Measurements from ENCODE around the gene TDRD1. TPM values are rescaled to one million over a fixed set of nuclear protein-coding genes. Genes with fewer than 3 reads are reported as not detected.

Gene TDRD1
- total RNA-seq, 2 donors from 2014 or later: 0.20 to 0.31 TPM

GRCh38 chr10:114245121-114245791 lies 66.1 kb downstream of the TDRD1 start:
- DNase-seq (ENCODE audit: low spot score in 2 of 2) (no peak), ATAC-seq (no peak)
- H3K36me3 Mint-ChIP-seq: no peaks in the 10 kb centered on the region
- no peak overlapping the region for H3K27ac Mint-ChIP-seq
- H3K9me3 Mint-ChIP-seq: no peaks in the 10 kb centered on the region

DNA sequence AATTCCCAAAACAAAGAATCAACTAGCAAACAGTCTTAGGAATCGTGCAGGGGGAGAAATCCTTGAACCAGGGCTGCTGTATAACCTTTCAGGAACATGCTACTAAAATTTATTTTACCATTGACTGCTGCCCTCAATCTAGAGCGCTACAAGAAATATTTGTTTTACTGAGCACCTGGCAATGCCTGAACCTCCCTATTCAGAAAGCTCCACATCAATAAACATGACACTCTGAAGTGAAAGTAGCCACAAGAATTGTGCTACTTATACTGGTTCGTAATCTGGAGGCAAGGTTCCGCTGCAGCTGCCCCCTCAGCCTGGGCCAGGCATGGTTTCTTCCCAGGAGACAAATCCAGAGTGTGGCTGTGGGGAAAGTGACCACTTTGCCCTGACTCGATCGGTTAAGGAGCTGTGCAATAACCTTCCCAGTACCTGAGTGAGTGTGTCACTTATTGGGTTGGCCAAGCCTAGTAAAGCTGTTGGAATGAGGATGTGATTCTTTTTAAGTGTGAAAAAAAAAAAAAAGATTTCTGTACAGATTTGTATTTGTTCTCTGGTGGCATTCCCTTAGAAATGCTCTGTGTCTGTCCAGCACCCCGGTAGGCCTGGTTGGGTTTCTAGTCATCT lies 67.6 kb downstream of the TDRD1 start:
- no peak for ATAC-seq
- Mint-ChIP-seq H3K36me3 (no peaks in the 10 kb centered on the region), H3K27ac (no peak overlapping the region), H3K9me3 (no peaks in the 10 kb centered on the region)
- DNase-seq (ENCODE audit: low spot score in 2 of 2): no peak

- no peaks in the 10 kb centered on the region for H3K9me3 Mint-ChIP-seq
- DNase-seq (ENCODE audit: low spot score in 2 of 2) (no peak), ATAC-seq (no peak)
- peak overlapping the region in 1 of 2 donors; percentile 16 for H3K27ac Mint-ChIP-seq
- no peaks in the 10 kb centered on the region for H3K36me3 Mint-ChIP-seq
Measured at GRCh38 chr10:114250236-114250635, 71.1 kb downstream of the TDRD1 start.

GRCh38 chr10:114250716-114251115 lies 71.6 kb downstream of the TDRD1 start:
- DNase-seq (ENCODE audit: low spot score in 2 of 2): no peak
- H3K27ac Mint-ChIP-seq: no peak overlapping the region
- no peaks in the 10 kb centered on the region for H3K36me3 Mint-ChIP-seq
- no peaks in the 10 kb centered on the region for H3K9me3 Mint-ChIP-seq
- ATAC-seq: no peak

DNA sequence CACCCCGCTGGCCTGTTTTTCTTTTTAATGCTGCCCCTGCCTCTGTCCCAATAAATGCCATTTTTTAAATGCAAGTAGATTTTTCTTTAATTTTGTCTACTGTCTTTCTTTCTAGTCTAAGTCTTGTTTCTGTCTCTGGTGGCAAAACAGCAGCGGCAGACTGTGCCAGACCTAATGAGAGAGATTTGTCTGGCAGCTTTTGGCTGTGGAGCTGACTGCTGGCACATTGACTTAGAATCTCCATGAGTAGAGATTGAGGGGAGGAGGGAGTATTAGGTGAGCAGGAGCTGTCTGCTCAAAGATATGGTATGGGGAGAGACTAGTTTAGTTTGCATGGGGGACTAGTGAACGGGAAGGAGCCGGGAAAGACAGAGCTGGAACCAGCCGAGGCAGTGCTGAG lies 72.9 kb downstream of the TDRD1 start:
- H3K9me3 Mint-ChIP-seq: no peaks in the 10 kb centered on the region
- ATAC-seq: peak in 1 of 2 donors; percentile 13
- no peaks in the 10 kb centered on the region for H3K36me3 Mint-ChIP-seq
- DNase-seq (ENCODE audit: low spot score in 2 of 2): no peak
- H3K27ac Mint-ChIP-seq: no peak overlapping the region

- Mint-ChIP-seq H3K9me3 (no peaks in the 10 kb centered on the region), H3K27ac (no peak overlapping the region), H3K36me3 (no peaks in the 10 kb centered on the region)
- DNase-seq (ENCODE audit: low spot score in 2 of 2) (no peak), ATAC-seq (peak in 1 of 2 donors; percentile 67)
Measured at GRCh38 chr10:114252883-114253282, 73.7 kb downstream of the TDRD1 start.

DNA sequence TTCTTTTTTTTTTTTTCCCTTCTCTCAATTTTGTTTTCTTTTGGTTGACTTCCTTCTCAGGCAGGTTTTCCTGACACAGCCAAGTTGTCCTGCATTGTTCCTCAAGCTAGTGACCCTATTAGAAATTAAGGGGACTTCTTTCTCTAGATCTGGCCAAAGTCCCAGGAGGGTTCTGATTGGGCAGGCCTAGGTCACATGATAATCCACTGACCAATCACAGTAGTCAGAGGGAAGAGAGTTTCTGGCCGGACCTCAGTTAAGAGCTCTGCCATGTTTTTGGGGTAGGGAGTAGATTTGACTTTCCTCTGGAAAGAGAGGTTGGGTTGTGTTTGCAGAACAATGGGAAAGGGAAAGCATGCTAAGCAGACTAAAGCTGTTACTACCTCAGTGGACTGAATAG lies 76.1 kb downstream of the TDRD1 start:
- Mint-ChIP-seq H3K9me3 (no peaks in the 10 kb centered on the region), H3K27ac (no peak overlapping the region), H3K36me3 (no peaks in the 10 kb centered on the region)
- DNase-seq (ENCODE audit: low spot score in 2 of 2) (no peak), ATAC-seq (no peak)

- H3K36me3 Mint-ChIP-seq: no peaks in the 10 kb centered on the region
- no peak for ATAC-seq
- no peaks in the 10 kb centered on the region for H3K9me3 Mint-ChIP-seq
- no peak overlapping the region for H3K27ac Mint-ChIP-seq
- DNase-seq (ENCODE audit: low spot score in 2 of 2): no peak
Measured at GRCh38 chr10:114256008-114256765, 77.0 kb downstream of the TDRD1 start.

- Mint-ChIP-seq H3K9me3 (no peaks in the 10 kb centered on the region), H3K36me3 (no peaks in the 10 kb centered on the region), H3K27ac (no peak overlapping the region)
- DNase-seq (ENCODE audit: low spot score in 2 of 2) (no peak), ATAC-seq (no peak)
Measured at GRCh38 chr10:114256822-114257221, 77.7 kb downstream of the TDRD1 start.

- H3K9me3 Mint-ChIP-seq: no peaks in the 10 kb centered on the region
Measured at GRCh38 chr10:114257498-114257897, 78.3 kb downstream of the TDRD1 start.

DNA sequence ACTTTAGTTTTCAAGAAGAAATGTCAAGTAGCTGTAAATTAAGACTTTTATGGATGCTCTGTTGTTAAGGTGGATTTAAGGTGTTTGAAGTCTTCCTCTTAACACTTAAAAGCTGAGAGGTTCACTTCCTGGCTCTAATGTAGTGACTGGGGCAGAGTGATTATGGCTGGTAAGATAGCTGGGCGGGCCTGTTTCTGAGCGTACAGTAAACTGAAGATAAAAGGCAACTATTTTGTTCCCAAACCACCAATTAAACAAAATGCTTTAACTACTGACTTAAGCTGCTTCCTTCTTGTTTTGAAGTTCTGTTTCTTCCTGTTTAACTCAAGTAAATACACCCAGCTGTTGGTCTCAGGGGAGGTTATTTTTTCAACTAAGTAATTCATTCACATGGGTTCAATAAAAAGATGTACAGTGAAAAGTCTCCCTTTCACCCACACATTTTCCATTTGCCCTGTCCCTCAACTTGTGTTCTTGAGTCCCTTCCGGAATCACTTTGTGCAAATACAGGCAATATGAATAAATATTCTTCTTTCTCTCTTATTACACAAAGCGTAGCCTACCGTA lies 79.2 kb downstream of the TDRD1 start:
- no peaks in the 10 kb centered on the region for H3K36me3 Mint-ChIP-seq
- no peak for DNase-seq (ENCODE audit: low spot score in 2 of 2)
- H3K27ac Mint-ChIP-seq: no peak overlapping the region
- no peaks in the 10 kb centered on the region for H3K9me3 Mint-ChIP-seq
- ATAC-seq: no peak

More at GRCh38 chr10:114257498-114257897, 78.3 kb downstream of the TDRD1 start:
- Mint-ChIP-seq H3K36me3 (no peaks in the 10 kb centered on the region), H3K27ac (no peak overlapping the region)
- DNase-seq (ENCODE audit: low spot score in 2 of 2) (no peak), ATAC-seq (no peak)

DNA sequence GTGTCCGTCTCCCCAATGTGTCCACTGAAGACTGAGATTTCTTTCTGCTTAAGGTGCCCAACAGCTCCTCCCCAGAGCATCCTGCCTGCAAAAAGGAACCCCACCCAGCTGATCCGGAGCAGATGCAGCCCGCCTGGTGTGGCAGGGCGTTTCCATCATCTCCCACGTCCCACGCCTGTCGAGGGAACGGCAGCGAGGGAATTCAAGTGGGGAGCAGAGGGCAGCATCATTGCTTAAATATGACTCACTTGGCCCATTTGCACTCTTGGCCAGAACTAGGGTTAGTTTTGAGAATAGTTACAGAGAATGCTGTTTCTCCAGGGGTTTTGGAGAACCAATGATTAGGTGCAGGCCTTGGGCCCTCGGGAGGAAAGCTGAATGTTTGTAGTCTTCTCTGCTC lies 80.7 kb downstream of the TDRD1 start:
- DNase-seq (ENCODE audit: low spot score in 2 of 2) (no peak), ATAC-seq (no peak)
- Mint-ChIP-seq H3K36me3 (no peaks in the 10 kb centered on the region), H3K9me3 (no peaks in the 10 kb centered on the region), H3K27ac (no peak overlapping the region)

DNA sequence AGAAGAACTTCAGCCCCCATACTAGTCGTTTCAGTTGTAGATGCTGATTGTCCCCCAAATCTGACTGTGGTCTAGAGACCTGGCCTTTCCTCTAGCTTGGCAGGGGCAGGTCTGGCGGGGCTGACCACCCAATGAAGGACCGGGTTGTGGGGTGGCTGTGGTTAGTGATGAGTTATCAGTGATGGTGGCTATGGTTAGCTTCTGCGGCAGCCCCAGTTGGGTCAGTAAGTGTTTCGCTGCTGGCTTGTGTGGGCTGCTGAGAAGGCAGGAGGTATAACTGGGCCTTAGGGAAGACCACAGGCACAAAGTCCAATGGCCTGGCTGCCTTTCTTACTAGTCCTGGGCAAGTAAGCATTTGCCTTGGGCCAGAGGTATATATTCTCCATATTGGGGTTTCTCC lies 81.2 kb downstream of the TDRD1 start:
- Mint-ChIP-seq H3K27ac (no peak overlapping the region), H3K36me3 (no peaks in the 10 kb centered on the region), H3K9me3 (no peaks in the 10 kb centered on the region)
- DNase-seq (ENCODE audit: low spot score in 2 of 2): no peak
- no peak for ATAC-seq

DNA sequence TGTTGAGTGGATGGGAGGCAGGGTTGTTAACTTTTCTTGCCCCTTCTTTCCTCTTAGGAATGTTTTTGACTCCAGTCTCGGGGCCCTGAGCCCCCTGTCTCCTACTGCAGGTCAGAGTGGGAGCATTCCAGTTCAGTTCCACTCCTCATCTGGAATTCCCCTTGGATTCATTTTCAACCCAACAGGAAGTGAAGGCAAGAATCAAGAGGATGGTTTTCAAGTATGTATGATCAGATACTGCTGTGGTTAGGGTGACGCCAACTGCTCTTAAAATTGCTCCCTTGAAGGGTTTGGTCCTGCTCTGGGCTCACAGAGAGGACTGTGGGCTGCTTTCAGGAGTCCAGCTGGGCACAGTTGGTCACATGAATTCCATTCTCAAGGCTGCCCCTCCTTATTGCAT lies 81.9 kb downstream of the TDRD1 start:
- no peak for DNase-seq (ENCODE audit: low spot score in 2 of 2)
- ATAC-seq: no peak
- no peaks in the 10 kb centered on the region for H3K9me3 Mint-ChIP-seq
- H3K36me3 Mint-ChIP-seq: no peaks in the 10 kb centered on the region
- H3K27ac Mint-ChIP-seq: no peak overlapping the region

GRCh38 chr10:114262496-114262895 lies 83.3 kb downstream of the TDRD1 start:
- ATAC-seq (no peak), DNase-seq (ENCODE audit: low spot score in 2 of 2) (no peak)
- Mint-ChIP-seq H3K9me3 (no peaks in the 10 kb centered on the region), H3K27ac (no peak overlapping the region), H3K36me3 (no peaks in the 10 kb centered on the region)

DNA sequence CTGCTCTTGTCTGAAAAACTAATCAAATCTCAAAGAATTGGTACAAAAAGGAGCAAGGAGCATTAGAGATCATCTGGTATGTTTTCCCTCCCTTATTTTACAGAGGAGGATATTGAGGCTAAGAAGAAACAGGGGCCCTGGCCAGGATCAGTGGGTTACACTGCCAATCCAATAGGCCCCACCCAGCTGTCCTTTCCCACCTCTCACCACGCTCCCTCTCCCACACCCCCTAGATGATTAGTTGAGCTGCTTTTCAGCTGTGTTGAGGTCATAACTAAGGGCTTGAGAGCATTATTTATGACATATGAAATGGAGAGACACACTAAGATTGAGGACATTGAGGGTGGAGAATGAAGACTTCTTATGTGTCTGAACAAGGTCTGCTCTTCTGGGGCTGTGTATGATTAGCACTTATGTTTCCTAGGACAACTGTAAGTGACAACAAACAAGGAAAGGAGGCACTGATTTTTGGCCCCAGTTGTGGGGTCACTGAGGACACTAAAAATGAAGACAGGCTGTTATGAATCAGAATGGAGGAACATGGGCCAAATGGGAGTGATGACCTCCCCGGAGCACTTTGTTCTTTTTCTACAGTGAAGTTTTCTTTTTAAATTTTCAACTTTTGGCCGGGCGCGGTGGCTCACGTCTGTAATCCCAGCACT lies 86.4 kb downstream of the TDRD1 start:
- no peak overlapping the region for H3K27ac Mint-ChIP-seq
- ATAC-seq (no peak), DNase-seq (ENCODE audit: low spot score in 2 of 2) (no peak)
- no peaks in the 10 kb centered on the region for H3K9me3 Mint-ChIP-seq
- H3K36me3 Mint-ChIP-seq: no peaks in the 10 kb centered on the region

GRCh38 chr10:114266521-114266920 lies 87.4 kb downstream of the TDRD1 start:
- Mint-ChIP-seq H3K27ac (peak overlapping the region in 1 of 2 donors; percentile 72), H3K36me3 (no peaks in the 10 kb centered on the region)
- no peak for ATAC-seq

More at GRCh38 chr10:114266521-114266920, 87.4 kb downstream of the TDRD1 start:
- DNase-seq (ENCODE audit: low spot score in 2 of 2): no peak
- no peaks in the 10 kb centered on the region for H3K9me3 Mint-ChIP-seq
